ENCODE results near the gene POLR3GL.
A peak's percentile ranks its signal among the peaks of the same experiment; 100 is the strongest.

The POLR3GL gene

DNA sequence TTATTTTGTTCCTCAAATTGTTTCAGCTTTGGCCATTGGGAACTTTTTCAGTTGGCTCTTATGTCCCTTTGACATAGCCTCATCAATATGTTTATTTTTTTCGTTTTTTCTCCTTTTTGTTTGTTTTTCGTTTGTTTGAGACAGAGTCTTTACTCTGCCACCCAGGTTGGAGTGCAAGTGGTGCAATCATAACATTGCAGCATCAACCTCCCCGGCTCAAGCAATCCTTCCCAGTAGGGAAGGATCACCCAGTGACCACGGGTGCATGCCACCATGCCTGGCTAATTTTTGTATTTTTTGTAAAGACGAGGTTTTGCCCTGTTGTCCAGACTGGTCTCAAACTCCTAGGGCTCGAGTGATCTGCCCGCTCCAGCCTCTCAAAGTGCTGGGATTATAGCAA, 8.1 kb downstream of the POLR3GL start:
- DNase-seq (ENCODE audit: low spot score) (no peak), ATAC-seq (ENCODE audit: low read depth) (no peak)
- H3K27me3 ChIP-seq (ENCODE audit: insufficient read depth, poor library complexity, severe bottlenecking): no peaks in the 10 kb centered on the region
- peaks cover under 1% of the 10 kb centered on the region for H3K4me1 ChIP-seq (ENCODE audit: insufficient read depth, poor library complexity, severe bottlenecking)
- H3K27ac ChIP-seq (ENCODE audit: poor library complexity, severe bottlenecking): no peak overlapping the region
- 0 out of 2 replicates have a peak, but pooled peaks cover 3% of the 10 kb centered on the region for H3K36me3 ChIP-seq (ENCODE audit: low read depth)
- TF ChIP-seq, protein P1, sequence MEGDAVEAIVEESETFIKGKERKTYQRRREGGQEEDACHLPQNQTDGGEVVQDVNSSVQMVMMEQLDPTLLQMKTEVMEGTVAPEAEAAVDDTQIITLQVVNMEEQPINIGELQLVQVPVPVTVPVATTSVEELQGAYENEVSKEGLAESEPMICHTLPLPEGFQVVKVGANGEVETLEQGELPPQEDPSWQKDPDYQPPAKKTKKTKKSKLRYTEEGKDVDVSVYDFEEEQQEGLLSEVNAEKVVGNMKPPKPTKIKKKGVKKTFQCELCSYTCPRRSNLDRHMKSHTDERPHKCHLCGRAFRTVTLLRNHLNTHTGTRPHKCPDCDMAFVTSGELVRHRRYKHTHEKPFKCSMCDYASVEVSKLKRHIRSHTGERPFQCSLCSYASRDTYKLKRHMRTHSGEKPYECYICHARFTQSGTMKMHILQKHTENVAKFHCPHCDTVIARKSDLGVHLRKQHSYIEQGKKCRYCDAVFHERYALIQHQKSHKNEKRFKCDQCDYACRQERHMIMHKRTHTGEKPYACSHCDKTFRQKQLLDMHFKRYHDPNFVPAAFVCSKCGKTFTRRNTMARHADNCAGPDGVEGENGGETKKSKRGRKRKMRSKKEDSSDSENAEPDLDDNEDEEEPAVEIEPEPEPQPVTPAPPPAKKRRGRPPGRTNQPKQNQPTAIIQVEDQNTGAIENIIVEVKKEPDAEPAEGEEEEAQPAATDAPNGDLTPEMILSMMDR (IDR thresholded peaks at IDR 0.05; ENCODE audit: poor library complexity, severe bottlenecking): no peak
- H3K9me3 ChIP-seq (ENCODE audit: severe bottlenecking): no peaks in the 10 kb centered on the region
- no peak overlapping the region for H3K4me3 ChIP-seq (ENCODE audit: severe bottlenecking)

DNA sequence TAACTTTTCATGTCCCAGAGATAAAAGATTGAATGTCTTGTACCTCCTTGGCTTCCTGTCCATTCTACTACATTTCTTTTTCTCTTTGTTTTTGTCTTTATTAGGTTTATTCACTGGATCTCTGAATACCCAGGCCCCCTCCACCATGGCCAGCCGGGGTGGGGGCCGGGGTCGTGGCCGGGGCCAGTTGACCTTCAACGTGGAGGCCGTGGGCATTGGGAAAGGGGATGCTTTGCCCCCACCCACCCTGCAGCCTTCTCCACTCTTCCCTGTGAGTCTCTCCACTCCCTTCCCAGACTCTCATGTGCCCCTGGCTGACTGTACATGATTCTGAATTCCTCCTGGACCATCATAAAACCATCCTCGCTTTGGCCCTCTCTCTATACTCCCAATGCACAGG, 10.2 kb downstream of the POLR3GL start:
- Histone ChIP-seq H3K4me3 (ENCODE audit: severe bottlenecking) (no peak overlapping the region), H3K27me3 (ENCODE audit: insufficient read depth, poor library complexity, severe bottlenecking) (no peaks in the 10 kb centered on the region), H3K4me1 (ENCODE audit: insufficient read depth, poor library complexity, severe bottlenecking) (peaks cover 20% of the 10 kb centered on the region), H3K27ac (ENCODE audit: poor library complexity, severe bottlenecking) (no peak overlapping the region), H3K36me3 (ENCODE audit: low read depth) (no peaks in the 10 kb centered on the region; the same call in 1 of the 2 replicates), H3K9me3 (ENCODE audit: severe bottlenecking) (no peaks in the 10 kb centered on the region)
- ATAC-seq (ENCODE audit: low read depth) (no peak), DNase-seq (ENCODE audit: low spot score) (no peak)
- TF ChIP-seq, protein P1 (IDR thresholded peaks at IDR 0.05; ENCODE audit: poor library complexity, severe bottlenecking): no peak

DNA sequence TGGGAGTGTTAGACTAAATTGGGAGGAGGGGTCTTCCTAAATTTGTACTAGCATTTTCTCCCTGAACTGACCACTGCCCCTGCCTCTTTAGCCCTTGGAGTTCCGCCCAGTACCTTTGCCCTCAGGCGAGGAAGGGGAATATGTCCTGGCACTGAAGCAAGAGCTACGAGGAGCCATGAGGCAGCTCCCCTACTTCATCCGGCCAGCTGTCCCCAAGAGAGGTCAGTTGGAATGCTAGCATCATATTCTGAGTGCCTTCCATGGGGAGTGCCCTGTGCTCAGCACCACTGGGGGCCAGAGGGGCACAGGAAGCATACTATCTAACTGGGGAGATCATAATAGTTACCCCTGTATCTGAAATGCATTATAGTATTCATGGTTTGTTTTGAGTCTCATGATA, 10.7 kb downstream of the POLR3GL start:
- TF ChIP-seq, protein P1 (IDR thresholded peaks at IDR 0.05; ENCODE audit: poor library complexity, severe bottlenecking): no peak
- DNase-seq (ENCODE audit: low spot score) (no peak), ATAC-seq (ENCODE audit: low read depth) (no peak)
- H3K36me3 ChIP-seq (ENCODE audit: low read depth): no peaks in the 10 kb centered on the region; the same call in 1 of the 2 replicates
- no peak overlapping the region for H3K4me3 ChIP-seq (ENCODE audit: severe bottlenecking)
- no peaks in the 10 kb centered on the region for H3K9me3 ChIP-seq (ENCODE audit: severe bottlenecking)
- no peaks in the 10 kb centered on the region for H3K27me3 ChIP-seq (ENCODE audit: insufficient read depth, poor library complexity, severe bottlenecking)
- no peak overlapping the region for H3K27ac ChIP-seq (ENCODE audit: poor library complexity, severe bottlenecking)
- H3K4me1 ChIP-seq (ENCODE audit: insufficient read depth, poor library complexity, severe bottlenecking): peaks cover 24% of the 10 kb centered on the region

DNA sequence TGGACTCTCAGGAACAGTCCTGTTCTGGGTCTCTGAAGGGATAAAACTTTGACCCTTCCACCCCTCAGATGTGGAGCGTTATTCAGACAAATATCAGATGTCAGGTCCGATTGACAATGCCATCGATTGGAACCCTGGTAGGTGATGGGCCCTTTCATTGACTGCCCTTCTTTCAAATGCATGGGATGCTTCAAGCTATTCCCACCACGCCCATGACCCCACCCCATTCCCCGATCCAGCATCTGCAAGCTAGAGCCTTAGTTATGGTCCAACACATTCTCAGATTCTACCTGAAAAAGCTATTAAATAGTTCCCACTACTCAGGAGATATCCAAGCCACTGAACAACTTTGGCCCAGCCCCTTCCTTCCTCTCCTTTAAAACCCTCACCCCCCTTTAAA, 12.5 kb downstream of the POLR3GL start:
- TF ChIP-seq, protein P1 (IDR thresholded peaks at IDR 0.05; ENCODE audit: poor library complexity, severe bottlenecking): no peak
- Histone ChIP-seq H3K4me3 (ENCODE audit: severe bottlenecking) (no peak overlapping the region), H3K27me3 (ENCODE audit: insufficient read depth, poor library complexity, severe bottlenecking) (no peaks in the 10 kb centered on the region), H3K27ac (ENCODE audit: poor library complexity, severe bottlenecking) (peak overlapping the region; percentile 93), H3K9me3 (ENCODE audit: severe bottlenecking) (no peaks in the 10 kb centered on the region), H3K4me1 (ENCODE audit: insufficient read depth, poor library complexity, severe bottlenecking) (peaks cover 24% of the 10 kb centered on the region), H3K36me3 (ENCODE audit: low read depth) (no peaks in the 10 kb centered on the region; the same call in 1 of the 2 replicates)
- DNase-seq (ENCODE audit: low spot score): no peak
- no peak for ATAC-seq (ENCODE audit: low read depth)
